Measurements from ENCODE around the gene JADE2.

The JADE2 gene

DNA sequence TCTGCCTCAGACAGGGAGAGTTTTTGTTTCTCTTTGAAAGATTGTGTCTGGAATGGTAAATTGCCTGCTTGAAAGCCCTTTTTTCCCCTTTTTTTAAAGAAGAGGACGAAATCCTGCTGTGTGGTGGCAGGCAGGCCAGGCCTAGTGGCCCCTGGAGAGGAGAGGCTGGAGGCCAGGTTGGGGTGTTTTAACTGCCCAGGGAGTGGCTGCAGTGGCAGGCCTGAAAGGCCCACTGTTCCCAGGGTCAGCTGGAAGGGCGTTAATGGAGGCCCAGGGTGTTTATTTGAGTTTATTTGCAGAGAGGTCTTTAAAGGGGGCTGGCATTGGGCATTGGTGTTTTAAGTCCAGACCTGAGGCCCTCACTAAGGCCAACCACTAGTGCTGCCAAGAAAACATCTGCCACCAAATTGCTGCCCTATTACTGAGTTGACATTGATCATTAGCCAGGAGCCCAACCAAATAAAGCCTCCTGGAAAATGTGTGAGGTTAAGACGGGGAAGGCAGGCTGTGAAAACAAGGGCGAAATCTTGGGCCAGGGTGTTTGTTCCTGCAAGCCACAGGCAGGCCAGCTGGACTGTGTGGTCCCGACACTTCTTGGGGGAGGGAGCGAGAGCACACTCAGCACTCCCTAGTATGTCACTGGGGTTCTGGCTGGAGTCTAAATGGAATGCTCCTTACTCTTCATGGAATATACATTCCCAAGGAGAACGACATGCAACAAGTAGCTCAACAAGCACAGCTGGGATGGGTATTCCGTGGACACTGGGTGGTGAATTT is 5.0 kb downstream of the JADE2 start:
- no peak for DNase-seq

GRCh38 chr5:134533115-134533815 is 7.8 kb downstream of the JADE2 start:
- DNase-seq = no peak

DNA sequence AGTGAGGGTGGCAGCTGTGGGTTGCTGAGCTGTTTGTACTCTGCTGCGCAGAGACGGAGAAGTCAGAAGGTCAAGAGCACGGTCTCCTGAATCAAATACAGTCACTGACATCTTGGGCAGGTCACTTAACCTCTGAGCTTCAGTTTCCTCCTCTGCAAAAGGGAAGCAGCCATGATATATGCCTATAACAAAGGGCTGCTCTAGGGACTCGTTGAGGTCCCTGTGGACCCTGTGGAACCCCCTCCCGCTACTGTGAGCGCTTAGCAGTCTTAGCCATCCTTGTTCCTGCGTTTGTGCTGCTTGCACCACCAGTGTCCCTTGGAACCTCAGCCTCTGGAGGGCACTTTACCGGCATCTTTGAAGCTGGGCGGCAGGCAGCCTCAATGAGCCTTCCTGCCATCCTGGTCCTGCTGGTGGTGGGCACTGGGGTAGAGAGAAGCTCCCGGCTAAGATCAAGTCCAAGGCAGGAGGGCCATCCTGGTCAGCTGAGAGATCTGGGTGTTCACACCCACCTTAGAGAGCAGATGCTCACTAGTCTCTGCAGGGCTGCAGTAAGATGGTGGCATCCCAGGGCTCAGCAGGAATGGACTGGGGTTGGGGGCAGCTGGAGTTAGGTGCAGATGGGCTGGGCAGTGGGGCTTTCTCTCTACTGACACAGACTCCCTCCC is 8.7 kb downstream of the JADE2 start:
- no peak for DNase-seq

GRCh38 chr5:134534726-134535110 is 9.2 kb downstream of the JADE2 start:
- no peak for DNase-seq

DNA sequence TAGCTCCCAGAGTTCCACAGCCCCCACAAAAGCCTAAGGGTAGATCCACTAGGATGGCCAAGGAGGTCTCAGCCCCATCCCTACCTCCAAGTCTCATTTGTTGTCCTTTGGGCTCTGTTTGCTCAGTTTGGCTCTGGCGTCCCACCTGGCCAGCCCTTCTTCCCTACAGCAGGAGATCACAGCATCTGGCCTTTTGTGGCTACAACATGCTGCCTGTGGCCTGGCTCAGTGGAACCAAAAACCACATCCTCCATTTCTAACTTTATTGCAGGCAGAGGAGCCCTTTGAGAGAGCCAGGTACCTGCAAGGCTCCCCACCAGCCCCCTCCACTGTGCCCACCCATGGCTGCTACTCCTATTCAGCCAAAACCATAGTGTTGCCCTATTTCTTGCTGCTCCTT is 11.4 kb downstream of the JADE2 start:
- no peak for DNase-seq

- no peak for DNase-seq
Measured at GRCh38 chr5:134537297-134537696, 11.8 kb downstream of the JADE2 start.

DNA sequence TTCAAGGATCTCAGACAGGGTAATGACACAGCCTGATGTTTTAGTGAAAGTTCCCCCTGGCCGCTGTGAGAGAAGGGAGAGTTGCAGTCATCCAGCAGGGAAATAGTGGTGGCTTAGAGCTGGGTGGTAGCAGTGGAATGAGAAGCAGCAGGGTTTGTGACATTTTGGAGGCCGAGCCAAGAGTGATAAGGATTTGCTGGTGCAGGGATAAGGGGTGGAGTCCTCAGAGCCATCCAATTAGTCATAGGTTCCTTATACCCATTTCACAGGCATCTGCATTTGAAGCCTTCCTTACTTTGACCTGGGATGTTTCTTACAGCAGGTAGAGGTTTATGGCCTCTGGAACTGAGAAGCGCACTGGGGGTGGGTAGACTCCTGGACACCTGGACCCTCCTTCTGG is 12.8 kb downstream of the JADE2 start:
- no peak for DNase-seq

- DNase-seq = no peak
Measured at GRCh38 chr5:134539732-134540131, 14.3 kb downstream of the JADE2 start.

DNA sequence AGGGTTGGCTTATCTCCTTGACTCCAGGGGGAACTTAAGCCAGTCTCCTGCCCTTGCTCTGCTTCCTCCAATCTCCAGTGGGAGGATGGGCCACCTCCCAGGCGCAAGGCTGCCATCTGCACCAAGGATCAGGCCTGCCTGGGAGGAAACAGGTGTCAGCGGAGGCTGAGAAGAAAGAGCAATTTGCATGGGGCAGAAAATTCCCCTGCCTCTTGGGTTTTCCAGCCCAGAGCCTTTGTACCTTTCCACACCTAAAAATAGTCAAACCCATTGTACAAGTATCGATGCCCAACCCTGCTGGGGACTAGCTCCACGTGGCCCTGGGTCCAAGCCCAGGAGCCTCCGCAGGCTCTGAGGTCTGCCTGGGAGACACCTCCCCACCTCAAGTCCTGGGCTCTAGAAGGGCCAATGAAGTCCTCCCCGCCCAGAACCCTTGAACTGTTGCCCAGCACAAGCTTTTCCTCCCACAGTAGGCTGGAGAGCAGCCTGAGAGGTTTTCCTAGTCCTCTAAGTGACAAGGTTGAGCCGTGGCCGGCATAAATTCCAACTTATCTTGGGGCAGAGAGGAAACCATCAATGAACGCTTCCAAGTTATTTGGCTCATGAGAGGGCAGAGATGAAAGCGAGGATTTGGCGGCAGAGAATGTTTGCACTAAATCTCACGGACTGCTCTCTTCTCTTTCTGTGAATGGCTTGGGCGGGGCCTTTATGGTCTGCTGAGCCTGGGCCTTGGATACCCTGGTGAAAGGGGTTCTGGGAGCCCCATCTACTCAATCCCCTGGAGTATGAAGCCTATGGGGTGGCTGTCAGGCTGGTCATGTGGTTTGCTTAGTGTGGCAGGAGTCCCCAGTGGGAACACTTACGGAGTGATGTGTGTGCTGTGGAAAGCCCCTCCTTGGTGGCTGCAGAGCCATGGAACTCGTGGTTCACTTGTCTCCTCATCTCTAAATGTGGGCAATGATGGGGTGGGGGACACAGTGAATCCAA is 15.6 kb downstream of the JADE2 start:
- no peak for DNase-seq

GRCh38 chr5:134541736-134542376 is 16.4 kb downstream of the JADE2 start:
- DNase-seq = no peak

DNA sequence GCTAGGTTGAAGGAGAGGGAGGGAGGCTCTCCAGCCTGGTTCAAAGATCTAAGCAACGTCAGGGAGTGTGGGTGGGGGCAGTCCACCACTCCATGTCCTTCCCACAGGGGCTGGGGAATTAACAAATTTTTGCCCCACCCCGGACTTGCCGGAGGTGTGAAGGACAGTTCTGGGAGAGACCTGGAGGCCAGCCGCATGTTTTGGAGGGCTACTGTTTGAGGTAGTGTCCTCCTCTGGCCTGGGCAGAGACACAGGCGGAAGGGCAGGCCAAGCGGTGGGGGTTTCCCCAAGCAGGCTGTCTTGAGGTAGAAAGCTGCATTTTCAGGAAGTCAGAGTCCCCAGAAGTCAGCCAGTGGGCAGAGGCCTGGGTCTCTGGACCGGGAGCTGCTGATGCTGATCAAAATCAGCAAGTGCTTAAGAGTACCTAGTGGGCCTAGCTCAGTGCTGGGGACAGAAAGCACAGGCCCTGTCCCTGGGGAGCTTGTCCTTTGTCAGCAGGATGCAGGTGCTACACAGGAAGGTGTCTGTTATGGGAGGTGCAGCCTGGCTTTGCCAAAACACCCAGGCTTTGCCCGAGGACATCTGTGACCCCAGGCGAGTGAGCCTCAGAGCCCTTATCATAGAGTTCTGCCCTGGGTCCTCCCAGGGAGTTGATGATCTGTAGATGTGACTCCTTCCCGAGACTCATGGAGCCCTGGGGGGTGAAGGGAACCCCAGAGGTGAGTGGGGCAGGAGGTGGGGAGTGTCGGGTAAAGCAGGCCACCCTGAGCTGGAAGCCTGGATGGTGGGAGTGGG is 18.5 kb downstream of the JADE2 start:
- no peak for DNase-seq

GRCh38 chr5:134545070-134545868 is 19.8 kb downstream of the JADE2 start:
- no peak for DNase-seq

GRCh38 chr5:134547066-134547465 is 21.6 kb downstream of the JADE2 start:
- no peak for DNase-seq

DNA sequence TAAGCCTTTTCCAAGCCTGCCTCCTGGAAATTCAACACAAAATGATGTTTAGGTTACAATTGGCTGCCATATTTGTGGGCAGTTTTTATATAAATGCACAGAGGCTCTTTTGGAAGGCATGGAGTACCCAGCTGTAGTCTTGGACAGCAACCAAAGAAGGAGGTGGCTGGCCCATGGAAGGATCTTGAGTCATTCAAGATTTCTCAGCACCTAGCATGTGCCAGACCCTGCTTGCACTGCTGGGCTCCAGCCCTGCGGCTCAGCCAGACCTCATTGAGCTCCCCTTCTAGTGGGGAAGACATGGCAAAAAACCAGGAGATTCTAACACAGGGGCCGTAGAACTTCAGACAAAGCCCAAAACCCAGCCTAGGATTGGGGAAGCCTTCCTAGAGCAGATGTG is 22.1 kb downstream of the JADE2 start:
- DNase-seq = no peak

DNA sequence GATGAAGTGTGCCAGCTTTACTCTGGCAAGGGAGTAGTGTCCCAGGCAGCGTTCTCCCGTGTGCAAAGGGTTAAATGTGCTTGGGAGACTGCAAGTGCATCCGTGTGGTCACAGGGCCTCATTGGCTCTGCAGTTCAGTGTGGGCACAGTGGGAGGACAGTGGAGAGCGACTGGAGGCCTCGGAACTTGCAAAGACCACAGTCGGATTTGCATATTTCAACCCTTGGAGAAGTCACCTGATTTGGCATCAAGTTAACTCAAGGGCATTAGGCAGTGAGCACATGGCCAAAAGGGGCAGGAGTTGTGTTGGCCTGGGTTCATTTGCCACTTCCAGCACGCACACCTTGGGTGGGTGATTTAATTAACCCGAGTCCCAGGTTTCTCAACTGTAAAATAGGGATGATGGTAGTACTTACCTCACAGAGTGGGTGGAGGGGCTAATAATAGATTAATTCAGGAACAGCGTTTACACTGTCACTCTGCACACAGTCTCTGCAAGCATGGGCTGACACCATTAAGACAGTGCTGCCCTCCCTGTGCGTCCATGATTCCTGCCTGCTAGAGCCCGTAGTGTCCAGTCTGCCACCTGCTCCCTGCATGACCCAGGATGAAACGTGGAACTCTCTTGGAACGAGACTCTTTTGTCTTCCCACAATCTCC is 22.7 kb downstream of the JADE2 start:
- no peak for DNase-seq

- no peak for DNase-seq
Measured at GRCh38 chr5:134549714-134550113, 24.2 kb downstream of the JADE2 start.

GRCh38 chr5:134550271-134551214 is 25.1 kb downstream of the JADE2 start:
- DNase-seq = no peak

- no peak for DNase-seq
Measured at GRCh38 chr5:134551901-134552300, 26.4 kb downstream of the JADE2 start.

DNA sequence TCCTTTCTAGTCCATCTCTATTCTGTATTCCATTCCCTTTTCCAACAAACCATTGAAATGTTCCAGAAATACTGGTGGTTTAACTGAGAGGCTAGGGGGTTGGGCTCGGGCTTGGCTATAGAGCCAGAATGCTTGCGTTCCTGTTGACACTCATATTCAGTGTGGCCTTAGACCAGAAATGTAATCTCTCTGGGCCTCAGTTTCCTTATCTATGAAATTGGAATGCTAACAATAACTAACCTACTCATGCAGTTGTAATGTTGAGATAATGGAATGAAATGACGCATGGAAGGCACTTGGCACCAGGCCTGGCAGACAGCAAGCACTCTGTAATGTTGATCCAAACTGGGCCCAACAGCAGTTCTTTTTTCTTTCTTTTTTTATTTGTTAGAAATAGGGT is 26.8 kb downstream of the JADE2 start:
- no peak for DNase-seq

All from DMS153 (cell line).